Forelimb muscle (tissue), 1 donor: Measurements from ENCODE around the gene PRXL2A. TPM values are rescaled to one million over a fixed set of nuclear protein-coding genes. Genes with fewer than 3 reads are reported as not detected.

ENCODE experiments used
- DNase-seq: peaks from one replicate; pipeline ENCODE4 v3.0.0-alpha.2; 2013; ENCODE audit warnings: low read depth
- polyA plus RNA-seq: library from polyadenylated mRNA; unstranded; fragments of 120-200 nt; gene quantifications from one replicate; pipeline ENCODE4 v1.2.1, GENCODE V29; 2013; ENCODE audit not compliant: insufficient read length

The PRXL2A gene
- polyA plus RNA-seq, 1 donor: 88.8 TPM

DNA sequence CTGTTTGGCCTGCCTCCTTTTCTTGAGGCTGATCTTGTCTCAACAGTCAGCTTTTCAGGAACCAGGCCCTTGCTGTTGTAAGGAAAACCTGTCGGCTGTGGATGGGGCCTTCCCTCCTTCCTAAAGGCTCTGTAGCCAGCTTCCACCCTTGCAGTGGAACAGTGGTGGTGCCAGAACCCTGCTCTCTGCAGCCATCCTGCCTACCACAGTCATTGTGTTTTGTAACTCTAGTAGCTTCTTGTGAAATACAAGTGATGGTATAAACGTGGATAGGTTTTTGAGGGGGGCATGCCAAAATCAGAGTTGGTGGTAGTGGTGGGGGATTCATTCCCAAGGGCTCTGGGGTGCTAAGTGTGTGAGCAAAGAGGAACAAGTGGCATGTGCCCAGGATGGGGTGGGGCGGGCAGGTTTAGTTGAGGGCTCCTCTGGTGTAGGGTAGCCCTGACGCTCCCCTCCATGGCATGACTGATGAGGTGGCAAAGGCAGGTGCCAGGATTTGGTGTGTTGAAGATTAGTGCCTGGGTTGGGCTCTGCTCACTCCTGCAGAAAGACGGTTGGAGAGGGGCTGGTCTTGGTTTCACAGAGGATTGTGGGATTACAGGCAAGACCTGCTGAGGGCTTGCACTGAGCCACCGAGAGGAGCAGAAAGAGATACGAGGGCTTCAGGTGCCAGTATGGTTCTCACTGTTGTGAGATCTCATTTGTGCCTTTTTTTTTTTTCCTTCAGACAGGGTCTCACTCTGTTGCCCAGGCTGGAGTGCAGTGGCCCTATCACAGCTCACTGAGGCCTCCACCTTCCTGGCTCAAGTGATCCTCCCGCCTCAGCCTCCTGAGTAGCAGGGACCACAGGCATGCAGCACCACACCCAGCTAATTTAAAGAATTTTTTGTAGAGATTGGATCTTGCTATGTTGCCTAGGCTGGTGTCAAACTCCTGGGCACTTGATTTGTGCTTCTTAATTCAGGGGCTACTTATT lies 53.1 kb downstream of the PRXL2A start:
- DNase-seq: no peak

DNA sequence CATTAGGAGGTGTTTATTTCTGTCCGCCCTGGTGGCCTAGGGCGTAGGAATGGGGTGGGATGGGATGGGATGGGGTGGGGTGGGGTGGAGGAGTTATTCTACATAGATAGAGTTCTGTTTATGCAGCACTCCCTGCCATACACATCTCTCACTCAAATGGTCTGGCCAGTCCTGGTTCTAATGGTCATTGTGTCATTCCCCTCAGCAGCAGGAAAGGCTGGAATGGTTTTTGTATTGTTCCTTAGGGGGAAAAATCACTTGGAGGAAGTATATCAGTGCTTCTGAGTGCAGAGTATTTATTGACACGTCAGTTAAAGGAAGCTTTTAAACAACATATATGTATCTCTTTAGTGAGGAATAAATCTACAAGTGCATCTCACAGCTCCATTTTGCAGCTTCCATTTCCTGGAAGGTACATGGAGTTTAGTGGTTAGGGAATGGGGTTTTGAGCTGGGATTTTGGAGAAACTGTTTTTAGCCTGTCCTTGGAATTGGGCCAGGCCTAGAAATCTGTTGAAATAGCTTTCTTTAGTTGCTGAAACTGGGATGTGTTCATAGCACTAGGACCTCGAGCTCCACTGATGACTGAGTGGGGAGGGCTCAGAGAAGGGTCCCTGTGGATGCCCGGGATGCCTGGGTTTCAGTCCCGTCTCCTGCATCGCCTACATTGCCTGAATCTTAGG lies 54.1 kb downstream of the PRXL2A start:
- DNase-seq: no peak

DNA sequence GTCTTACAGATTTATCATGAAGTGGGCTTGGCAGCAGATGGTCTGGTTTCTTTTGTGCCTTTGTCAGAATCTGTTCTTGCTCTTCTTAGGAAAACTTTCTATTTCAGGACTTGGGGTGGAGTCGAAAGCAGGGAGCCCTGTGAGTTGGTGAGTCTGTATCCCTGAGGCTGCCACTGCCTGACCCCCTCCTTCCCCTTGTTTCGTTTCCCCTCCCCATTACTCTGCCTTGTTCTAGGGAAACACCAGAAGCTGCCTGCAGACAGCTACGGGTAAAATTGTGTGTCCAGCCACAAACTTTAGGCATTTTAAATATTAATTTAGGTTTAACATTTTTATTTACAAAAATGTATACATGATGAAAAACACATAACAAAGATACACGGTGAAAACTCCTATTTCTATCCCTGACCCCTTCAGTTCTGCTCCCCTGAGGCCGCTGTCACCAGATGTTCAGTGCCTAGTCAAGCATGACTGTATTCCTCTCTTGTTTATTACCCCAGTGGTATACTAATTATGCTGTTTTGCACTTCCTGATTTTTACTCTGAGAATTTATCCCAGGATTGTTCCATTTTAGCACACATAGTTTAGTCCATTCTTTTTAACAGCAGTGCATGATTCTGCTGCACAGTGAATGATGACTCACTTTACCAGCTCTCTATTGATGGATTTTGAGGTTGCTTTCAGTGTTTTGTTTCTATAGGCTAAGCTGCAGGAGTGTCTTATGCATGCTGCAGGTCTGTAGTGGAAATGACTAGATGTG lies 54.8 kb downstream of the PRXL2A start:
- no peak for DNase-seq

DNA sequence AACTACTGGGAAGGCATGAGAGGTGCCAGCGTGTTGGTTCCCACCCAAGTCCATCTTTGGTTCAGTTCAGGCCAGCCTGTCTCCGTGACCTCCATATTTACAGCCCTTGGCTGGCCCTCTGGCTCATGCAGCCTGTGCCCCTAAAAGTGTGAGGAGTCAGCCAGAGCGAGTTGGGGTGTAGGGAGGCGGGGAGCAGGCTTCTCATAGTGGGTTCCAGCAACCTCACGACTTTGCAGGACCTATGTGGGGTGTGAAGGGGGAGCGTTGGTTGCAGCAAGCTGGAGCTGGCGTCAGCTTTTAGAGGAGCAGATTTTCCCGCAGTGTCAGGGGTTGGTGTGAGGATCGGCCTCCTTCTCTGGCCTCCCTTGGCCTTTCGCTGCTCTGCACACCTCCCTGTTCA lies 55.5 kb downstream of the PRXL2A start:
- DNase-seq: no peak

DNA sequence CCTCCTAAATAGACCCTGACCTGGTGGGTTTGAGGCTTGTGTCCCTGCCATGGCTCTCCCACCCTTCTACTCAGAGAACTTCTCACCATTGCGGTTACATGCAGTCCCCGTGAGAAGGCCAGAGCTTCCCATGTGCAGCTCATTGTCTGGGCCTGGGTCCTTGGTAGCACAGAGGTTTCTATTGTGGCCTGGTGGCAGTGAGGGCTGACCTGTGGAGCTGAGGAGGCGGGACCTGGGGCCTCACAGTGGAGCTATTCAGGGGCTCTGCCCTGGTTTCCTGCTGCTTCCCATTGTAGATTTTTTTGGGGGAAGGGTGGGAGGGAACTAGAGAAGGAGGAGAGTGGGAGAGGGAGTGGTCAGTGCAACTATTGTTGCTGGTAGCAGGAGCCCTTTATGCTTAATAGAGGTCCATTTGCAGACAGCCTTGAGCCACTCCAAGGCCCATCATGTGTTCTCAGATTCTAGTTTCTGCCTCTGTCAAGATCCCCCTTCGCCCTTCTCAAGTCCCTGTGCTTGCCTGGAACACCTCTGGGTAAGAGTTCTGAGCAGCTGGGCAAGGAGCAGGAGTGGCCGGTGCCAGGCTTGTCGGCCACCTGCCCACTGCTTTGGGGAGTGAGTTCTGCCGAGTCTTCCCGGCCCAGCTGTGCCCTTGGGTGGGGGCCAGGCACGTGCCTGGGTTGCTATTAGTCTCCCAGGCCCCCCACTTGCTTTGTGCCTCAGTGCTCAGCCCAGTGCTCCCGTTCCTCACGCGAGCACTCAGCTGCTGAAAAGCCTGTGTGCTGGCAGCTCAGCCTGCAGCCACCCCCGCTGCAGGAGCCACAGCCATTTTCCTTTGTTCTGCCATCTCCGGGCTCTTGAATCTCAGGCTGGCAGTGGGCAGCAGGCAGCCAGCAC lies 56.5 kb downstream of the PRXL2A start:
- DNase-seq: no peak

DNA sequence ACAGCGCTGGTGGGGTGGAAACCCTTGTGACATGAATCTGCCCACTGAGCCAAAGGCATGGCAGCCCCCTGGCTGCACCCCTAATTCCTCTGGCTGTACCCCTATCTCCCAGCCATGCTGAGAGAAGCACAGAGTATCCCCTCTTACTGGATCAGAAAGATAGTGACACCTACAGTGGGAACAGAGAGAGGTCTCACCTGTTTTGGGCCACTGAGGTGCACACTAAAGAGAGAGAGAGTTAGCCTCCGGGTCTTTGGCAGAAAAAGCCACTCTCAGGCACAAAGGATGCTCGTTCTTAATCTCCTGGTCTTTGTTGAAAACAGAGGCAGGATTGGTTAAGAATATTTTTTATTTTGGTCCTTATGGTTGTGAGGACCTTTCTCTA lies 57.1 kb downstream of the PRXL2A start:
- no peak for DNase-seq

DNA sequence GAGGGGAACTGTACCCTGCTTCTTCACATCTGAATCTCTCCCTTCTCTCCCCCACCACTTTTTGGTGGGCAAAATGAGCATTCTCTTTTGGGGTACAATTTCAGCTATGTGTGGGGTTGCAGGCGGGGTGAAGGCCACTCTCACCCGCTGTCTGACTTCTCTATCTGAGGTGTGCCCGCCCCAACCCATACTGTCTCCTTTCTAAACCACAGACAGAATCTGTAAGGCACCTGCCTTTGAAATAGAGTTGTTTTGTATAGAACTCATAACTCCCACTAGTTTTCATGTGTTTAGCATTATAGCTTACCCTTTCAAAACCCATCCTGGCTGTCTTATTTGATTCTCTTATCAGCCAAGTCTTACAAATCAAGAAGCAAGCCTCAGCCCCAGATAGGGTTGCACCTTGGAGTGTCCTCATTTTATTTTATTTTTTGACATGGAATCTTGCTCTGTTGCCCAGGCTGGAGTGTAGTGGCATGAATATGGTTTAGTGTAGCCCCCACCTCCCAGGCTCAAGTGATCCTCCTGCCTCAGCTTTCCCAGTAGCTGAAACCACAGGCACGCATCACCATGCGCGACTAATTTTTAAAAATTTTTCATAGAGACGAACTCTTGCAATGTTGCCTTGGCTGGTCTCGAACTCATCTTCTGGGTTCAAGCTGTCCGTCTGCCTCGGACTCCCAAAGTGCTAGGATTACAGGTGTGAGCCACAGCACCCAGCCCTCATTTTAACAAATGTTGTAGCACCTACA lies 57.7 kb downstream of the PRXL2A start:
- no peak for DNase-seq

DNA sequence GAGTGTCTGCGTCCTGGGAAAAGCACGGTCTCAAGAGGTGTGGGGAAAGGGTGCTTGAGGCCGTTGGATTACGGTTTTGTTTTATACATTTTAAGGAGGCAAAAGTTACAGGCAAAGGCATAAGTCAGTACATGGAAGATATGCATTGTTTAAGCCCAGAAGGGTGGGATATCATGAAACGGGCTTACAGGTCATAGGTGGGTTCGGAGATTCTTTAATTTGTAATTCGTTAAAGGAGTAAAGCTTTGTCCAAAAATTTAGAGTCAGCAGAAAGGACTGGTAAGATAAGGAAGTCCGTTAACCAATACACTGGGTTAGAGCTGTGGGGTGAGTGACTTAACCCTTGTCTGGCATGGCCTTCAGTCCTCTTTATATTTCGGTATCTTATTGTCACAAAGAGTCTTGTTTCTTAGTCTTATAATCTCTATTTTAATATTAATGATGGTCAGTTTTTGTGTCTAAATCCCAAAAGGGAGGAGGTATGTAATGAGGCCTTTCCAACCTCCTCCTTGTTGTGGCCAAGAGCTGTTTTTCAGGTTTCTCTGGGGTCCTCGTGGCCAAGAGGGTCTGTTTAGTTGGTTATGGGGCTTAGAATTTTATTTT lies 58.5 kb downstream of the PRXL2A start:
- no peak for DNase-seq

DNA sequence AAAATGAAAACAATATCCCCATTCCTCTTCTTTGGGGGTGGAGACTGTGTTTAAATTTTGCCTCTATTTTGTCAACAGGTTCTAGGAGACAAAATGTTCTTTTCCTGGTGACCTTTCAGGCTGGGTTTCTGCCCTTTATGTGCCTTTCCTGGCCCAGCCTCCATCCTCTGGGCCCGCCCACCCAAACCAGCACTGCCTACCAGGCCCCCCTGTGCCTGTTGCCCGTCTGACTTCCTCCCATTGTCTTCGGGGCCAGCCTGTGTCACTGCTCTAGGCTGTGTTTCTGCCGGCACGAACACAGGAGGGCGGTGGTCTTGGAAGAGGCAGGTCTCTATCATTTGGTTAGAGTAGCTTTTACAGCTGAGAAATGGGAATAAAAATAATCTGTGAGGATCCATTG lies 59.7 kb downstream of the PRXL2A start:
- no peak for DNase-seq

DNA sequence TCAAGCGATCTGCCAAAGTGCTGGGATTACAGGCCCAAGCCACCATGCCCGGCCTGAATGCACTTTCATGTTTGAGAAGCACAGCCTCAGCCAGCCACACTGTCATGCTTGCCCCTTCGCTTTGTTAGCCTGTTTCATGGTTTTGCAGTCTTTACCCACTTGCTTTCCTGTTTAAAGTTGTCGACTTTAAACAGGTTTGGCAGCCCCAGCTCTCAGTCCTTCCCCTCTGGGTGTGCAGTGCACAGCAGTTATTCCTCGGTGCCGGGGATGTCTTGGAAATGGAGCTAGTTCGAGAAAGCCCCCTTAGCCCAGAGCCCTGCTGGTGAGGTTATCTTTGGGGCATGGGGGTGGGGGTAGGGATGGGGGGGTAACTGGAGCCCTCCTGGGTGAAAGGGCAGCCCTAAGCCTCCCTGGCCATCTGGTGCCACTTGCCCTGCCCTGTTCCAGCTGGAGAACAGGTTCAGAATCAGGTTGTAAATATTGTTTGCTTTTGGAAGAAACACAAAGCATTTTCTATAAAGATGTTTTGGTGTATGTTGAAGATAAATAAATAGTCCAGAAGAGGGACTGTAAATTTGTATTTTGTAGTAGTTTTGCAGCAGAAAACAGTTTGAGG lies 60.6 kb downstream of the PRXL2A start:
- DNase-seq: no peak

DNA sequence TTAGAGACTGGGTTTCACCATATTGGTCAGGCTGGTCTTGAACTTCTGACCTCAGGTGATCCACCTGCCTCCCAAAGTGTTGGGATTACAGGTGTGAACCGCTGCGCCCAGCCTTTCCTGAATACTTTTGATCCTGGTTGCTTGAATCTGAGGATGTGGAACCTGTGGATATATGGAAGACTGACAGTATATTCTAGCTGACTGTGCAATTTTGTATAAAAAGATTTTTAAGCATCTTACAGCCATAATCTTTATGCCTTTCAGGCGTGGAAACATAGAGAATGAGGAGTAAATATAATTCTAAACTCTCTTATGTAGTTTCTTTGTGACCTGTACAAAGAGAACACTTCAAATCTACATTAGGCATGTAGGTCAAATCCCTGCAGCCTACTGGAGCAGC lies 61.9 kb downstream of the PRXL2A start:
- no peak for DNase-seq

DNA sequence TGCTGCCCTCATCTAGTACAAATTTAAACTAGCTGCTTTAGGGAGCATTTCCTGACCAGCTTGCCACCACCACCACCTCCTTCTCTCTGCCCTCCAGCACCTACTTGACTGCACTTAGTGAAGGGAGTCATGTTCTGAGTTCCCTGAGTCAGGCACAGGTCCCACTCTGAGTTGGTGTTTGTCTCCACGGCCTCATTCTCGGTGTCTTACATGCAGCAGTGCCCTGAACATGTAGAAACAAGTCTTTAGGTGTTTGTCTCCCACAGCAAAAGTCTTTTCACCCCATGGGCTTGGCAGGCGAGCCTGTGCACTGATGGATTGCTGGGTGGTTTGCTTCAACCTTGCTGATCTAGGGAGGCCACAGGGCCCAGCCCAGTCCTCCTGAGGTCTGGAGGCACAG lies 62.6 kb downstream of the PRXL2A start:
- no peak for DNase-seq

DNA sequence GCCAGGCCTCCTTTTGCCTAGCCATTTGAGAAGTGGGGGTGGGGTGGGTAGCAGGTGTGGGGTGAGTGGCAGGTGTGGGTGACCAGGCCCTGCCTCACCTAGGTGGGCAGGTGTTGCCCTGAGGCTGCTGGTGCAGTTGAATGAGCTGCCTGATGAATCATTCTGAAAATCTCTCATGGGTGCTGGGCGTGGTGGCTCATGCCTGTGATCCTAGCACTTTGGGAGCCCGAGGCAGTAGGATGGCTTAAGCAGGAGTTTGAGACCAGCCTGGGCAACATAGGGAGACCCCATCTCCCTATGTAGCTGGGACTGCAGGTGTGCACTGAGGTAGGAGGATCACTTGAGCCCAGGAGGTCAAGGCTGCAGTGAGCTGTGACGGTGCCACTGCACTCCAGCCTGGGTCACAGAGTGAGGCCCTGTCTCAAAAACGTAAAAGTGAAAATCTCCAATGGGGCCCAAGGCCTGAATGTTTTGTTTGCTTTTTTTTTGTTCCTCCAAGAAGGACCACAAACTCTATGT lies 63.4 kb downstream of the PRXL2A start:
- DNase-seq: no peak

DNA sequence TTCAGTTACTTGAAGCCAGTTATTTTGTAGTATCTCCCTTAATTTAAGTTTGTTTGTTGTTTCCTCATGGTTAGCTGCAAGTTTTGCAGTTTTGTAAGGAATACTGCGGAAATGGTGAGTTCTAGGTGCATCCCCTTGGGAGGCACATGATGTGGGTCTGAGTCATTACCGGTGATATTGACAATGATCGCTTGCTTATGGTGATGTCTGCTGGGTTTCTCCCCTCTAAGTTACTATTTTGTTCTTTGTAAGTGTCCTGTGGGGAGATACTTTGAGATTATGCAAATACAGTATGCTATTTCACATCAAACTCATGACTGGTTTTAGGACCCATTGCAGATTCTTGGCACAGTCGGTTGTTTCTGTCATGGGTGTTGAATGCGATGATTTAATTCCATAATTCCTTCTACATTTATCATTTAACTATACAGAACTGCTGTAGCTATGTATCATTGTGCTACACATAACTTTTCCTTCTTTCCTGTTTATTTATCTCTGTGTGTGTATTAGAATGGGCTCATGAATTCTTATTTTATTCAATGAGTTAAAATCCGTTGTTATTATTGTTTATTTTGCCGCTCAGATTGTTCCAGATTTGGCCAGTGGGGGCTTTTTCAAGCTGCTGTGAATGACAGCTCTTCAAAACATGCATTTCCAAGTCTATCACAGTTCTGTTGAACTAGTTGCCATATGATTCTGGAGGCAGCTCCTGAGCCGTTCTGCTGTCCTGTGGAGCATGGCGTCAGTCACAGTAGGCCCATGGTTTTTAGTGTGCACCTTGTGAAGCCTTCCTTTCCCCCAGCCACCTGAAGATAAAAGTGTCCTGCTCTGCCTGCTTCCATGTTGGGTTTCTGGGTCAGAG lies 64.1 kb downstream of the PRXL2A start:
- no peak for DNase-seq

DNA sequence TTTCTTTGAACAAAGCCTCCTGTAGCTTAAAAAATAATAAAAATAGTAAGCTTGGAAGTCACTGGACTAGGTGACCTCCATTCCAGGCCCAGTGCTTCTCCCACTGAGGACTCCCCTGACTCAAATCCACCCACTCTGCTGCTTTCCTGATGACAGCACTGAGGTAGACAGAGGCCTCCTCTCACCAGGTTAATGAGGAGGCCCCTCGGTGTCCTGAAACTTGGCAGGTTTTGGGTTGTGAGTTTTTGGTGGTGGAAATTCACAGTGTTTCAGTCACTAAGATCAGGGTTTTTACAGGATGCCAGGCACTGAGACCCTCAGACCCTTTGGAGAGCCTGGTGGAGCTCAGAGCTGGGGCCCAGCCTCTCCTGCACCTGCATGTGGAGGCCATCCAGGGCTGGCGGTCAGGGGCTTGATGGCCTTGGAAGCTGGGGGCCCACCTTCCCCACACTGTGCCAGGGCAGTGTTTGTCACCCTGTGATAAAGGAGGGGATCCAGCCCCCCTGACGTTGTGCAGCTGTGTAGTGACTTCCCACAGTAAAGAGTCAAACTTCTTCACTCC lies 64.8 kb downstream of the PRXL2A start:
- DNase-seq: no peak

DNA sequence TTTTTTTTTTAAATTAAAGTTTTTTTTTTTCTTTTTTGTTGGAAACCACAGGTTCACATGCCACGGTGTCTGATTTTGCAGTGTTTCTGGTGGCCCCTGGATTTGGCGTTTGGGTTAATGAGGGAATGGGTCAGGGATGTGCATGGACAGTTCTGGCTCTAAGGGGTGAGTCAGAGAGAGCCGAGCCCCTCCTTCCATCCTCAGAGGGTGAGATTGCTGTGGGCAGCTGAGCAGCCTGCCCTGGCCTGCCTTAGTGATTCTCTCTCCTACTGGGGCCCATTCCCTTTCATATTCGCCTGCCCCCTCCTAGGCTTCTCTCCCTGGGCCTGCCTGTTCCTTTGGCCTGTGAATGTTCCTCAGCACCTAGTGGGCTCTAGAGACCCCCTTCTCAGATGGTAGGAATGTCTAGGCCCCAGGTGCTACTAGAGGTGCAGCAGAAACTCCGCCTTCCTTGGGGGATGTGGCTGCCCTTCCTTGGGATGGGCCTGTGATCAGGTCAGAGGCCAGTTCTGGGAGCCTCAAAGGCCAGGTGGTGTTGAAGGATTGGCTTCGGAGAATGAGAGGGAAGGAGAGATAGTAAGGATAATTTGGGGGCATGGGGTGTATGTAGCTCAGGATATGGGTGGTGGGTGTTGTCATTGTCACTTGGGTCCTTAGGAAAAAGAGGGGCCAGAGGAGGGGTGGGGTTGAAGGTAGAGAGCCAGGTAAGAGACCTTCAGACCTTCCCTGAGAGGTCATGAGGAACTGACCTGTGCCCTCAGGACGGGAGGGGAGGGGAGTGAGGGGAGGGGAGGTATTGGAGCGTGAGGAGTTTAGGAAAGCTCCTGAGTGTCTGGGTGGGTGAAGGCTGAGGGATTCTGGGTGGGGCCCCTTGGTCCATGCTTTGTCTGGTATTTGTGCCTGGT lies 65.6 kb downstream of the PRXL2A start:
- DNase-seq: no peak

DNA sequence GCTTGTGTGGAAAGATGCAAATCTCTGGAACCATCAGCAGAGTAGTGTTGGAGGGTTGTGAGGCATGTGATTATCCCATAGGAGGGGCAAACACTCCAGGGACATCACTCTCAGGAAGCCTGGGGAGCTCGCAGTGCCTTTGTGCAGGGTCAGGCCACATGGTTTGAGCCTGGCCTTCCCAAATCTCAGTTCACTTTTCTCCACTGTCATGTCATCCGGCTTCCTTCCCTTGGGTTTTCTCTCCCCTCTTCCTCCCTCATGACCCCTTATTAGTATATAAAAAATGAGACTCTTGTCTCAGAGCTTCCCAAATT lies 66.2 kb downstream of the PRXL2A start:
- DNase-seq: no peak
